Right lobe of liver (tissue), 6 donors: Measurements from ENCODE around the gene CALCOCO1. TPM values are rescaled to one million over a fixed set of nuclear protein-coding genes. Genes with fewer than 3 reads are reported as not detected.

Experiments used
- ATAC-seq, 4 donors: fragments of 200-7000 bp; cut with Tn5 transposase; one replicate each; pipeline ENCODE4 v1.9.1; 2020; ENCODE audit warnings: mild to moderate bottlenecking in 4 of 4, moderate library complexity in 4 of 4
- DNase-seq, 3 donors: peaks; one replicate each; pipeline ENCODE4 v3.0.0-alpha.2; 2020
- H3K27ac ChIP-seq, 3 donors: fragments of 200-600 bp; one replicate each; pipeline ENCODE4 v1.8.0; 2022
- H3K27me3 ChIP-seq, 2 donors: fragments of 200-600 bp; one replicate each; pipeline ENCODE4 v1.8.0; 2022
- H3K36me3 ChIP-seq, 4 donors: fragments of 200-600 bp; sonication (generic) in 1 of 4; one replicate each; pipeline versions ENCODE4 v1.5.1 to v1.8.0; 2017 to 2022; ENCODE audit warnings: control low read depth in 1 of 4
- H3K4me1 ChIP-seq, 4 donors: fragments of 200-600 bp; sonication (generic) in 1 of 4; one replicate each; pipeline versions ENCODE4 v1.5.1 to v1.8.0; 2017 to 2022; ENCODE audit warnings: control low read depth in 1 of 4
- H3K4me3 ChIP-seq, 3 donors: fragments of 200-600 bp; one replicate each; pipeline ENCODE4 v1.8.0; 2022
- H3K9me3 ChIP-seq, 4 donors: fragments of 200-600 bp; sonication (generic) in 1 of 4; one replicate each; pipeline versions ENCODE4 v1.5.1 to v1.8.0; 2017 to 2022; ENCODE audit warnings: control low read depth in 1 of 4
- POLR2A ChIP-seq: fragments of 450-650 bp; IDR thresholded peaks from one replicate; pipeline ENCODE4 v1.6.1; 2017; ENCODE audit warnings: antibody characterized with exemption, mild to moderate bottlenecking
- WGBS: methylation state at CpG from one replicate; pipeline ENCODE4 v1.1.6; 2018; ENCODE audit warnings: low coverage, low lambda C conversion rate; ENCODE audit not compliant: insufficient coverage; ENCODE audit errors: missing lambda C conversion rate; 5-methylcytosine and 5-hydroxymethylcytosine counted together
- intact Hi-C, 2 donors: fragments of 100-400 bp; cut with DNase I; formaldehyde crosslinking; loops; one replicate each; pipeline versions ENCODE4 v1.11.2 to v1.14.1; 2022
- long read RNA-seq: library from polyadenylated mRNA; unstranded; transcript quantifications from one replicate; pipeline ENCODE4 v2.0.0, GENCODE V29; 2019
- total RNA-seq, 6 experiments: library from RNA; depleted of rRNA in 2 of 6; stranded (reverse); fragments of >200 nt in 2 of 6; fragmentation: NEBNext Ultra II Directional in 3 of 6; extraction: Animal tissue kit (Norgen Biotek cat#: 25700) in 3 of 6; gene quantifications; one replicate each; pipeline versions ENCODE4 v1.1.0 to v1.2.4, GENCODE V29; 2016 to 2023
- TF ChIP-seq, protein P1 (sequence below), 4 donors: fragments of 200-600 bp in 3 of 4; fragments of 450-650 bp in 1 of 4; IDR thresholded peaks; one replicate each; pipeline versions ENCODE4 v1.5.1 to v1.8.0; 2016 to 2022; ENCODE audit warnings: antibody characterized with exemption in 4 of 4, mild to moderate bottlenecking in 2 of 4
- donor health status: DM: no; HTN: yes; CAD: no.
- donor health status: DM: no; HTN: no; CAD: no.
- donor health status: DM: no; HTN: no; CAD: no.
- donor health status: DM: no; HTN: yes; CAD: no.
- donor health status: DM: no; HTN: yes; CAD: no.

Gene CALCOCO1, protein sequence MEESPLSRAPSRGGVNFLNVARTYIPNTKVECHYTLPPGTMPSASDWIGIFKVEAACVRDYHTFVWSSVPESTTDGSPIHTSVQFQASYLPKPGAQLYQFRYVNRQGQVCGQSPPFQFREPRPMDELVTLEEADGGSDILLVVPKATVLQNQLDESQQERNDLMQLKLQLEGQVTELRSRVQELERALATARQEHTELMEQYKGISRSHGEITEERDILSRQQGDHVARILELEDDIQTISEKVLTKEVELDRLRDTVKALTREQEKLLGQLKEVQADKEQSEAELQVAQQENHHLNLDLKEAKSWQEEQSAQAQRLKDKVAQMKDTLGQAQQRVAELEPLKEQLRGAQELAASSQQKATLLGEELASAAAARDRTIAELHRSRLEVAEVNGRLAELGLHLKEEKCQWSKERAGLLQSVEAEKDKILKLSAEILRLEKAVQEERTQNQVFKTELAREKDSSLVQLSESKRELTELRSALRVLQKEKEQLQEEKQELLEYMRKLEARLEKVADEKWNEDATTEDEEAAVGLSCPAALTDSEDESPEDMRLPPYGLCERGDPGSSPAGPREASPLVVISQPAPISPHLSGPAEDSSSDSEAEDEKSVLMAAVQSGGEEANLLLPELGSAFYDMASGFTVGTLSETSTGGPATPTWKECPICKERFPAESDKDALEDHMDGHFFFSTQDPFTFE
- 10 to 100 TPM; 25.4 to 53.7 (median 34.2) TPM for total RNA-seq
- long read RNA-seq, partial matches to known transcripts: 1 of 1 reads
- long read RNA-seq, other reads (novel, unspliced or antisense): 0 of 1 reads

DNA sequence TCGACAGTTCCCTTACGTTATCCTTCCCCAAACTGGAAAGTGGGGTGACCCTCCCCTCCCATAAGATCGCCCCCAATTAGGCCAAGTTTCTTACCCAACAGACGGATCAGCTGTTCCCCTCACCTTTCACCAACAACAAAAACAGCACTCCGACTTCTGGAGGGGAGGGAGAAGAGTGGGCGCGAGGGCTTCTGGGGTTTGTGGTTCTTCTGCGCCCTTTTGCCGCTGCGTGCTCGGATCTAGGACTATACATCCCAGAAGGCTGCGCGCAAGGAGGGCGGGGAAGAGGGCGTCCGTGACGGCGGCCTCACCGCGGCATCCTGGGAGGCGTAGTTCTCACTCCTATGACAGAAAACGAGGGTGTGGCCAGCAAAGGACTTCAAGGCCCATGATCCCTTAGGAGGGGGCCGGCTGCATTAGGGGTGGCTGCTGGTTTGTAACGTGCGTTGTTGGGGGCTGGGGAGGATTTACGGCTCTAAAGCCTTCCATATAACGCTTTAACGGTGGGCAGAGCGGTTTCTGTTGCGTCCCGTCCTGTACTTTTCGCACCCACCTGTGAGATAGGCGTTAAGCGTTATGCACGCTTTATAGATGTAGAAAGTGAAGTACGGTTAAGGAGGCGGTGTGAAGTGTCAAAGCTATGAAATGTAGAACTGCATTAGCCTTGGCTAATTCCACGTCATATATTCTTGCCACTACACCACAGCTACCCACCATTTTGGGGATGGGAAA, at the start of gene CALCOCO1:
Gene CALCOCO1, minus strand, starts transcription at position 143 of the 732 bp plus-strand sequence. CDS start 2,210 bp downstream, outside the sequence.
- H3K27me3 ChIP-seq: no peaks in the 10 kb centered on the region
- H3K27ac ChIP-seq: peak within 1 kb of the TSS; percentile 51 to 76 (median 73)
- peak; percentile 98 to 100 (median 100) for ATAC-seq
- peak within 1 kb of the TSS; percentile 83 to 87 (median 83) for H3K4me3 ChIP-seq
- H3K9me3 ChIP-seq: no peaks in the 10 kb centered on the region
- DNase-seq: peak; percentile 98 to 99 (median 99)
- intact Hi-C loops: no loop called here
- peaks cover 0 to 13% (median 4%) of the 10 kb centered on the region in 4 donors for H3K4me1 ChIP-seq
- WGBS: 0% methylated on average over 30 of the region's 38 CpGs
- H3K36me3 ChIP-seq: peaks cover 0 to 26% (median 8%) of the 10 kb centered on the region in 4 donors
- peak; percentile 27 for TF ChIP-seq POLR2A
- TF ChIP-seq, protein P1, sequence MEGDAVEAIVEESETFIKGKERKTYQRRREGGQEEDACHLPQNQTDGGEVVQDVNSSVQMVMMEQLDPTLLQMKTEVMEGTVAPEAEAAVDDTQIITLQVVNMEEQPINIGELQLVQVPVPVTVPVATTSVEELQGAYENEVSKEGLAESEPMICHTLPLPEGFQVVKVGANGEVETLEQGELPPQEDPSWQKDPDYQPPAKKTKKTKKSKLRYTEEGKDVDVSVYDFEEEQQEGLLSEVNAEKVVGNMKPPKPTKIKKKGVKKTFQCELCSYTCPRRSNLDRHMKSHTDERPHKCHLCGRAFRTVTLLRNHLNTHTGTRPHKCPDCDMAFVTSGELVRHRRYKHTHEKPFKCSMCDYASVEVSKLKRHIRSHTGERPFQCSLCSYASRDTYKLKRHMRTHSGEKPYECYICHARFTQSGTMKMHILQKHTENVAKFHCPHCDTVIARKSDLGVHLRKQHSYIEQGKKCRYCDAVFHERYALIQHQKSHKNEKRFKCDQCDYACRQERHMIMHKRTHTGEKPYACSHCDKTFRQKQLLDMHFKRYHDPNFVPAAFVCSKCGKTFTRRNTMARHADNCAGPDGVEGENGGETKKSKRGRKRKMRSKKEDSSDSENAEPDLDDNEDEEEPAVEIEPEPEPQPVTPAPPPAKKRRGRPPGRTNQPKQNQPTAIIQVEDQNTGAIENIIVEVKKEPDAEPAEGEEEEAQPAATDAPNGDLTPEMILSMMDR (IDR thresholded peaks at IDR 0.05): no peak

DNA sequence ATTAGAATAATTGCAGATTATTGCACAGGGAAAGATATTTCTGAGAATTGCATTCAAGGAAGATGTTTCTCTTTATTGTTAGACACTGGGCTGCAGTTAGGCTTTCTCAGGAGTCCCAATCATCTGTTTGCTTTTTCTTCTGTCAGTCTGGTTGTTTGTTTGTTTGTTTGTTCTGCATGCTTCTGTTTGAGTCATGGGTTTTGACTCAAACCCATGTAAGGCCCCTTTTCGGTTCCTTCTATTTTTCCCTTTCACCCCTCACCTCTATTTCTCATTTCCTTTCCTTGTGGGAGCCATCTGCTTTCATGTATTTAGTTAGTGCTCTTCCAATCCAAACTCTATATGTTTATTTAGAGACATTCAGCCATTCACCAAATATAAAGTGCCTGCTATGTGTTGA, 49.6 kb upstream of the CALCOCO1 start:
- H3K4me3 ChIP-seq: no peak overlapping the region
- no peaks in the 10 kb centered on the region for H3K36me3 ChIP-seq
- H3K4me1 ChIP-seq: no peaks in the 10 kb centered on the region
- TF ChIP-seq, protein P1 (IDR thresholded peaks at IDR 0.05): no peak
- no peaks in the 10 kb centered on the region for H3K9me3 ChIP-seq
- no peaks in the 10 kb centered on the region for H3K27me3 ChIP-seq
- DNase-seq (no peak), ATAC-seq (no peak)
- WGBS: 50% methylated on average over 1 of the region's 1 CpG
- intact Hi-C loops: no loop called here
- no peak overlapping the region for H3K27ac ChIP-seq

DNA sequence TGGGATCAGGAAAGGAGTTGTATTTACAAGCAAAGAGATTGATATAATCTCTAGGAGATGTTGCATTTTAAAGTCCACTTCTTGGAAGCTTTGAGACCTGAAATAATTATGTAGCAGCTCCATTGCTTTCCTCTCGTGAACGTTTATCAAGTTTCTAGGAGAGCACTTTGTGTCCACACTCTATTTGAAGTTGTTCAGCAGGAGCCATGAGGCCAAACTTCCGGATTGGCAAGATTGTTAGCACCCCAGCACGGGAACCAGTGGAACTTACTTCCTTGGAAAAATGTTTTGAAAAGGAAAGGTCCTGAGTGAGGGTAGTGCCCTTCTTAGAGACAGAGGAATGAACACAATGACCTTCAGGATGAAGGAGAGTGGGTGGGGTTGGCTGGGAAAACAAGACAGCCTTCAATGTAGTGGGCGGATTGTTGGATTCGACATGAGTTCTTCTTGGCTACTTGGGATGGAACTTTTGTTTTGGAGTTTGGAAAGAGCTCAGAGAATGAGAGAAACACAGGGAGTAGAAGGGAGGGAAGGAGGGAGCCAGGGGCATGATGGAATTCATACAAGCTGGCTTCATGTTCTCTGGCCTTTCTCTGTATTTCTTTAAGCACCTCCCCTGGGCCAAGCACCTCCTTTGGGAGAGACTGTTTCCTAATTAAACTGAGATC, 48.4 kb upstream of the CALCOCO1 start:
- H3K9me3 ChIP-seq: no peaks in the 10 kb centered on the region
- 48% methylated on average over 6 of the region's 6 CpGs for WGBS
- no peaks in the 10 kb centered on the region for H3K4me1 ChIP-seq
- H3K4me3 ChIP-seq: no peak overlapping the region
- H3K27me3 ChIP-seq: no peaks in the 10 kb centered on the region
- no peak overlapping the region for H3K27ac ChIP-seq
- intact Hi-C loops: no loop called here
- no peak for DNase-seq
- ATAC-seq: no peak
- H3K36me3 ChIP-seq: no peaks in the 10 kb centered on the region
- no peak for TF ChIP-seq POLR2A
- TF ChIP-seq, protein P1 (IDR thresholded peaks at IDR 0.05): no peak

DNA sequence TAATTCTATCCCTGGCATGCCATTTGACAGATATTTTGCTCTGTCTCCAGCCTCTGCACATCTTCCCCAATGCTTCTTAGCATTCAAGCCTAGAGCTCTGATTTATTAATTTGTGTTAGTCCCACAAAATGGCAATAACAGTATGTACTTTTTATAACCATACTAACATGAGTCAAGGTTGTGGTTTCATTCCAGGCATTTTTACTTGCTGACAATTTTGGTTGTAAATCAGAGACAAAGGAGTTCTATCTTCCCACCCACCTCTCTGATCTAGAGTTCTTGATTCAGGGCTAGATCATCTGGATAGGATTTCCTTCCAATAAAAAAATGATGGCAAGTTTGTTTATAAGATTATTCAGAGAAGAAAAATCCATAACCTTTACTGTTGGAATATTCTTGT, 43.0 kb upstream of the CALCOCO1 start:
- ATAC-seq (no peak), DNase-seq (no peak)
- H3K4me1 ChIP-seq: no peaks in the 10 kb centered on the region
- intact Hi-C loops: no loop called here
- no peak overlapping the region for H3K4me3 ChIP-seq
- H3K36me3 ChIP-seq: no peaks in the 10 kb centered on the region
- TF ChIP-seq, protein P1 (IDR thresholded peaks at IDR 0.05): no peak
- no peak for TF ChIP-seq POLR2A
- H3K27me3 ChIP-seq: peaks cover 0 to 6% of the 10 kb centered on the region in 2 donors
- no peaks in the 10 kb centered on the region for H3K9me3 ChIP-seq
- H3K27ac ChIP-seq: no peak overlapping the region
